ENCODE data around the gene SMIM23.

SMIM23 gene

DNA sequence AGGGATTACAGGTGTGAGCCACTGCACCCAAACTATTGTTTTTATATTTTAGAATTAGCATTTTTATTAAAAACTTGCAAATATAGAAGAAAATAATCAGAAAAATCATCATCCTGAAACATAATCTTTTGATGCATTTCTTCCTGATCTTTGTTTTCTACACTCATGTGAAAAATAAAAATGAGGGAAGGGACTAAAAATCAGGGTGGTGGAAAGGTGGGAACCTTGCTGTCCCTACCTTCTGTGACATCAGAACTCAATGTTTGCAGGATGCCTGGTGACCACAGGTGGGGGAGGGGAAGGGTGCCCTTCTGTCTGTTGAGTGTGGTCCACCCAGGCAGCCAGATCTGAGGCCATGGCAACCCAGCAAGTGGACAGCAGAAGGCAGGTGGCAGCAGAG is at the start of gene SMIM23:
TSS of gene SMIM23 (plus strand) at position 301 of the 400 bp plus-strand sequence. CDS start at position 356, 55 bp downstream.
- no peak for DNase-seq

DNA sequence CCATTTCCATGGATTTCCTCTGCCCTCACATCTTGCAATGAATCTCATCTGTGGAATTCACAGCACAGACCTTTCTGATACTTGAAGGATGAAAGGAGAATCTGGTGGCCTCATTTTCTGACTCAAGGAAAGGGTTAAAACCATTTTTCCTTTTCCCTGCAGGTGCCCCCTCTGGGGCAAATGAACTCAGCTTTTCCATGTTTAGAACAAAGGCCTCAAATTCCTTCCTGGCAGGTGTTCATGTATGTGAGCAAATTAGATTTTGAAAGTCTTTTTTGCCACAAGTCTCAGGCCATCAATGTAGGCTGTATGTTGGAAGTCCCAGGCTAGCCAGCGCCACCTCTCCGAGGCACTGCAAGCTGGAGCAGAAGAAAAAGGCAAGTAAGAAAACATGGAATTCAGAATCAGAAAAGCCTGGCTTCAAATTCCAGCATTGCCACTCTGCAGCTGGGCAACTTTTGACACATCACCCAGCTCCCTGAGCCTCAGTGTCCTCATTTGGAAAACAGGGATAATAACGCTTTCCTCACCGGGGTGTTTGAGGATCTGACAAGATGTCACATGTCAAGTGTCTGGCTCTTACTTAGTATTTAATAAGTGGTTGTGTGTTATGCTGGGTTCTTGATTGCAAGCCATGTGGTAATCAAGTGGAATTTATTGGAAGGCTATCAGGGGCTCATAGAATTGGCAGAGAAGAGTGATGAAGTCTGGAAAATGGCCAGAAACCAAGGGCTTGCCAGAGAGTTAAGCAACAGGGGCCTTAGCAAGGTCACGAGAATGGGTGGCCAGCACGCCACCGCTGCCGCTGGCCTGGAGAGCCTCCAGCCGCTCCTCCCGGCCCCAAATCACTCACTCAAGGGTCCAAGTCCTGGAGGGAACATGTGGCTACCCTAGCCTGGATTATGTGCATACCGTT is 48.4 kb upstream of the SMIM23 start:
- DNase-seq: no peak

DNA sequence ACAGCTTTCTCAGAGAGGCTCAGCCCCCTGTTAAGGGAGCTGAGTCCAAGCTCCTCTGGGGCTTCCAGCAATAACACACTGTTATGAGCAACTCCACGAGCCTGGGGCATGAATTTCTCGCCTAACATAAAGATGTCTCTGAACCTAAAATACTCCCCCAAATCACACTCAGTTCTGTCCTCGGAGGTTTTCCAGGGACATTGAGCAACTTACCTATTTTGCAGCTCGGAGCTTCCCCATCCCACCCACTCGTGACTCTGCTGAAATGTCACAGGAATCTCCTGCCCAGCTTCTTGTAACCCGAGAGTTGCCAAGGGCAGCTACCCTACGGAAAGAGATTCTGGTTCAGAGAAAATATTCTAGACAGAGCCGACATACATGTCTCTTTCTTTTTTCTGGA is 47.1 kb upstream of the SMIM23 start:
- DNase-seq: no peak

- DNase-seq: no peak
These were observed 46.3 kb upstream of the SMIM23 start for GRCh38 chr5:171739271-171739670.

DNA sequence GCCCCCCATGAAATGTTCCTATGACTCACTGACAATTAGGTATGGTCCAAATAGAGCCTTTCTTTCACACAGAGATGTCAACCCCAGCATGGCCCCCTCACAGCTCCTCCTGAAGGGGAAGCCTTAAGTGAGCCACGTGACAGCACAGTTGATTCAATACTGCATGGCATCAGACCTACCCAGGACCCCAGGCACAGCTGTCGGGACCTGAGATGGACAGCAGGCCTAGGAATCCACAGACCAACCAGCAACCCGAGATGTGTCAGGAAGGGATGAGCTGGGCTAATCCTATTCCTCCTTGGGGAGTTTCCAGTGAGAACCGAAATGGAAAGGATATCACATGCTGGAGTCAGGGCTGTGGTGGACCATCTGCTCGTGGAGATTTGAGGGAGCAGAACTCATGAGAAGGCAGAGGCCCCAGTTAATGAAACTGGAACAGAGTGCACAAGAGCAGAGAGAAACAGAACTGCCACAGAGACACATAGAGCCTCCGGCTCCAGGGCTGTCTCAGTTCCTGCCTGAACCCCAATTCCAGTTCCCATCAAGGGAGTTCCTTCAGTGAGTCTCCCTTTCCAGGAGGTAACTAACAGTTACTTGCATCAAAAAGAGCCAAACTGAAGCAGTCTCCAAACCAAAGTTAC is 42.1 kb upstream of the SMIM23 start:
- no peak for DNase-seq

- DNase-seq: no peak
These were observed 41.4 kb upstream of the SMIM23 start for GRCh38 chr5:171744264-171744663.

GRCh38 chr5:171744882-171745281 is 40.7 kb upstream of the SMIM23 start:
- no peak for DNase-seq

GRCh38 chr5:171745602-171746001 is 40.0 kb upstream of the SMIM23 start:
- no peak for DNase-seq

DNA sequence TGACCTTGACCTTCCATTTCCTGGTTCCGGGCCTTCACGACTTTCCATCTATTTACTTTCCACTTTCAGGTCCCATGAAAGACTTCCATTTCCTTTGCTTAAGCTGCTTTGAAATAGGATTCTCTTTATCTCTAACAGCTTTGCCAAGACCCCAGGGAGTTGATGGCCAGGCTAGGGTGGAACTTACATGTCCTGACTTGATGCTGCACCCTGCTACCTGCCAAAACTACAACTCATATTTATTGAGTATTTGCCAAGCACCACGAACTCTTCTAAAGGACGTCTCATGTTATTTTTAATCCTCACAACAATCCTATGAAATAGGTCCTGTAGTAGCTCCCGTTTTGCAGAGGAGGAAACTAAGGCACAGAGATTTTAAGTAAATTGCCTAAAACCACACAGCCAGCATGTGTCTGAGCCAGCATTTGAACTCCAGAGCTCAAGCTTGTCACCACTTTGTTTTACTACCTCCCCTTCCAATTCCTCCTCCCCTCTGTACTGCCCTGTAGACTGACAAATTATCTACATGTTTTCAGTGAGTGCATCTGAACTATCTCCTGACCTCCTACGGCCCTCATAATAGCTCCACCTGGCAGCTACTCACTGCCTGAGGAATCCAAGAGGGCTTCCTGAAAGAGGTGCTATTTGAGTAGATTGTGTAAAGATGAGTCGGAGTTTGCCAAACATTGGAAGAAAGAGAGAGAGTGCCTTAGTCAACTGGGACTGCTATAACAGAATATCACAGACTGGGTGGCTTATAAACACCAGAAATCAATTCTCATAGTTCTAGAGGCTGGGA is 38.4 kb upstream of the SMIM23 start:
- no peak for DNase-seq

- DNase-seq: no peak
These were observed 36.9 kb upstream of the SMIM23 start for GRCh38 chr5:171748720-171749119.

DNA sequence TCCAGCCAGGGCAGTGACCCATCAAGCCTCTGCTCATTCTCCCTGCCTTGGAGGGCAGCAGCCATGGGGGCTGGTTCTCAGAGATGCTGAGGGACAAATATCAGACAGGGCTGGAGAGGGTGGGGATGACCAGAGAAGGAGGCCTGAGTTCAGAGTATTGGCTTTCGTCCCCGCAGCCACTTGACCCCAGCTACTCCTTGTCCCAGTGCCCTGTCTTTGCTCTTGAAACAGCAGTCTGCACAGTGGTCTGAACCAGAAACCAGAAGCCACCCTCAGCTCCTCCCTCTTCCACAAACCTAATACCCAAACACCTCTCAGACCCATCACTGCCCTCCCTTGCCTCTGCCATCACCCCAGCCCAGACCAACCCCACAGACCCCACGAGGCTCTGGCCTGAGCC is 36.3 kb upstream of the SMIM23 start:
- DNase-seq: no peak

GRCh38 chr5:171750311-171750788 is 35.3 kb upstream of the SMIM23 start:
- DNase-seq: no peak

DNA sequence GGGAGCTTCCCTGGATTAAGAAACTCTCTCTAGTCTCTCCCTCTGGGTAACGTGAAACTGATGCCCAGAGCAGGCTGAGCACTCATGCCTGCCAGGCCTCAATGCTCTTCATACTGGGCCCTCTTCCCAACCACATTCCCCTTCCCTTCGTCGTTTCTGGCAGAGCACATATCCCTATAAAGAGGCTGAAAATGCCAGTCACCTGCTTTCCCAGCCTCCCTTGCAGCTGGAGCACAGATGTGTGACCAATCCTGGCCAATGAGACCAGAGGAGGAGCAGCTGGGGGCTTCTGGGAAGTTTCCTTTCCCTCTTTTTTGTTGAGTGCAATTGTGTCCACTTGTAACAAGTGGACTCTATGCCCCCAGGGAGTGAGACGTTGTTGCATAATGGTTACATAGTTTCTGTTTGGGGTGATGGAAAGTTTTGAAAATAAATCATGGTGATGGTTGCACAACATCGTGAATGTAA is 30.2 kb upstream of the SMIM23 start:
- DNase-seq: no peak

GRCh38 chr5:171757853-171758535 is 27.6 kb upstream of the SMIM23 start:
- no peak for DNase-seq

DNA sequence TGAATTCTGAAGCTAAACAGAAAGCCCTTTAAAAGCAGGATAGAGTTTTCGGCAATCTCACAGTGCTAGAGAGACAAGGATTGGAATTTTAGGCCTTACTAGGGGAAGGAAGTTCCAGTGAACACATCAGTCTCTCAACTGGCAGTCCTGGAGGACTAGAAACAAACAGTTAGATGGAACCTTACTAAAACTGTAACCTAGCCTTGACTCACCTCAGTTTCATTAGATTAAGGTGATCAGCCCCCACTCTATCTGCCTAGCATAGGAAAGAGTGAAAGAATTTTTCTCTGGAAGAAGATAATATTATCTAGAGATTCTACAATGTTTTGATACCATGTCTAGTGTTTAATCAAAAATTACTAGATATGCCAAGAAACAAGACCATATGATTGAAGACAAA is 25.8 kb upstream of the SMIM23 start:
- no peak for DNase-seq

DNA sequence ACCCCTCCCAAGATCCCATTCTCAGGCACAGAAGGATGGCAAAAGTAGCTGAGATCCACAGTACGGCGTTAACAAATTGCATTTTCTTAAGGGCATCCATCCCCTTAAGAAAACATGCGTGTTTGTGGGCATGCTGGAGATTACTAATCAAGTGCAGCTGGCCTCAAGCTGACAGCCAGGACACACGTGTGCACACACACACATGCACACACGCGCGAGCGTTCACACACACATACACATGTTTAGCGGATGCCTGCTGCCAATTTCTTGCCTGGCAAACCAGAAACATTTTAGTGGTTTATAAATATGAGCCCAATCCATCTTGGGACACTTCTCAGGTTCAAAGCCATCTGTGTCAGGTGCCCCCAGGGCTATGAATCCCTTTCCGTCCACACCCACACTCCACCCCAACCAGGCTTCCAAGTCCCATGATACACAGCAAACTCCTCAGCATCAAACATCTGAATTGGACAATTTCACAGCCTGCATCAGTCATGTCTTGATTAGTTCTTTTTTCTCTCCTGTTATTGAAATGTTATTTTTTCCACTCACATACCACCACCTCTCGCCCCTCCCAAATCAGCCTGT is 23.5 kb upstream of the SMIM23 start:
- no peak for DNase-seq

DNA sequence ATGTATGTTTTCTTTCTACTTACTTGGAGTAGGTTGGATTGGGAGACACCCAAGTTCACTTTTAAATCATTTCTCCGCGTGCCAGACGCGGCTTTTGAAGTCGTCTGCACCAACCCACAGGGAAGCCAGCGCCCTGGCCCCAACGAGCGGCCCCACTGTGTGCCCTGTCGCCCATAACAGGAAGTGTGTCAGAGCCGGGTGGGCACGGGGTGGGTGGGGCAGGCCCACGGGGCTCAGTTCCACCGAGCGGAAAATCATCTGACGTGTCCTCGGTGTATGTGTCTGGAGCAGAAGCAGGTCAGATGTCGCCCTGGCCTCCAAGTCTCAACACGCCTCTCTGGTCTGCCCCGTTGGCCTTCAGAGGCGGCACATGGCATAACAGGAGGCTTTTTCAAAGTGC is 22.7 kb upstream of the SMIM23 start:
- DNase-seq: no peak

- DNase-seq: no peak
These were observed 21.4 kb upstream of the SMIM23 start for GRCh38 chr5:171764265-171764664.

DNA sequence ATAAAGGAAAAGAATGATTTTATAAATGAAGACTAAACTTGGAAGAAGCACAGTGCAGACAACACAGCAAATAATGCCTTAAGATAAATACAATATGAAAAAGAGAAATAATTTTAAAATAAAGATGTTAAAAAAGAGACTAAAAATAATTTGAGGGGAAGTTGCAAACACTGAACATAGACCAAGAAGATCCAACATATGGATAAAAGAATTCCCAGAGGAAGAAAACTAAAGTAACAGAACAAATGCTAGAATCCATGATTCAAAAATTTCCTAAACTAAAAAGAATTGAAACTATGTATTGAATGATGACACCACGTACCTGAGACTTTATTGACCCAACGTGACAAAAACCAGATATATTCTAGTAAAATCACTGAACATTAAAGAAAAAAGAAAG is 18.7 kb upstream of the SMIM23 start:
- no peak for DNase-seq

DNA sequence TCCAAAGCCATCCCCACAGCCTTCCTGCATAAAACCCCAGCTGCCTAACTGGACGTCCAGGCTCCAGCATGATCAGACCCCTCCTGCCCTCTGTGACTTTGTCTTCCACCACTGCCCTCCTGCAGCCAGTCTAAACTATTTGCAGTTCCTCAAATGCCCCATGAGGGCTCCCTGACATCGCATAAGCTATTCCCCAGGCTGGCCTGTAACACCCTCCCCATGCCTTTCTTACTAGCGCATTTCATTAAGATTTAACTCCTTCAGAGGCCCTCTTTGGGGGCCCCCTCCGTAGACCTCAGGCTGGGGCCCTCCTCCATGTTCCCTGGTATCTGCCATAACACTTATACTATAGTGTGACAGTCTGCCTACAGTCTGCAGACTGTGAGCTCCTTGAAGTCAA is 15.5 kb upstream of the SMIM23 start:
- DNase-seq: no peak

DNA sequence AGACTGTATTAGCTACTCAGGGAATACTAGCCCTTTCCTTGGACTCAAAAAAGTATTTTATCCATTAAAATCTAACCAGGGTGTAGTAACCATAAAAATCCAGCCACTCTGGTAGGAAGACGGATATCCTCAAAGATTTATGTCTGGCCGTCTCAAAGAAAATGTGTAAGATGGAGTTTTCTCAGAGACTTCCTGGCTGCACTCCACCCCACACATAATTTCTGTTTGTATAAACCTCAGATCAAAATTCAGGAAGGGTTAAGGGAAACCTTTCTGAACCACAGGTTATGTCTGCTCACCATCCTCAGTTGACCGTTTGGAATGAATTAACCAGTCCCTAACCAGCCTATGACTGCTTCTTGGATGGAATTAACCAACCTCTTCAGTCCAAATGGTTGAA is 13.8 kb upstream of the SMIM23 start:
- no peak for DNase-seq

DNA sequence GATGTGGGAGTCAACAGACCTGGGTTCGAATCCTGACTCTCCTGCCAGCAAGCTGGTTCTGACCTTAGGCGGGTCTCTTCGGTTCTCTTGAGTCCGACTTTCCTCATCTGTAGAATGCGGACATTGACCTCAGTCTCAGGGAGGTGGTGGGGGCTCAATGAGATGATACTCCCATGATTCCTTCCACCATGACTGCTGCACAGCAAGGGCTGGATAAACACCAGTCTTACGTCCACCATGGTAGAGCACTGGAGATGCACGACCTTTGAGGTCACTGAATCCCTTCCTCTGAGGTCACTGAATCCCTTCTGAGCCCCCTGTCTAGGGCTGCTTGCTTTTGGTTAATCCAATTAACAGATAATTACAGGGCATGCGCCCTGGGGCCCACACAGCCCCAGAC is 12.5 kb upstream of the SMIM23 start:
- no peak for DNase-seq

Data from NCI-H2029 treated with DMSO at 0.1 percent for 48 hours (cell line).